GM23338 (cell line): ENCODE measurements around the gene HHAT. TPM values are rescaled to one million over a fixed set of nuclear protein-coding genes. Genes with fewer than 3 reads are reported as not detected.
"Not testable (repeated sequence)": the region's sequence is repeated elsewhere in the genome, so short reads cannot be mapped to it uniquely, and the experiment has no call there.

ENCODE experiments used
- ATAC-seq: fragments of 200-7000 bp; cut with Tn5 transposase; 3 replicates; pipeline ENCODE4 v1.9.1; 2020
- DNase-seq: peaks from one replicate; pipeline ENCODE4 v3.0.0-alpha.2; 2015; ENCODE audit warnings: low spot score
- H2AFZ ChIP-seq: fragments of 200-600 bp; sonication (generic); 2 replicates; pipeline ENCODE4 v1.8.0; 2016; ENCODE audit warnings: antibody characterized with exemption, mild to moderate bottlenecking, moderate library complexity
- H3F3A ChIP-seq: fragments of 200-600 bp; sonication (generic); replicated peaks from 2 replicates; pipeline ENCODE4 v1.8.0; 2017; ENCODE audit warnings: antibody characterized with exemption, mixed run types, low read depth
- H3K27ac ChIP-seq: fragments of 200-600 bp; sonication (generic); 2 replicates; pipeline ENCODE4 v1.6.1; 2016; ENCODE audit warnings: low read depth
- H3K27me3 ChIP-seq: fragments of 200-600 bp; sonication (generic); 2 replicates; pipeline ENCODE4 v1.8.0; 2016; ENCODE audit warnings: mild to moderate bottlenecking, mixed run types, moderate library complexity; ENCODE audit not compliant: insufficient read depth
- H3K36me3 ChIP-seq: fragments of 200-600 bp; sonication (generic); 2 replicates; pipeline ENCODE4 v1.8.0; 2016; ENCODE audit warnings: mild to moderate bottlenecking; ENCODE audit not compliant: insufficient read depth
- H3K4me1 ChIP-seq: fragments of 200-600 bp; sonication (generic); 2 replicates; pipeline ENCODE4 v1.8.0; 2016; ENCODE audit warnings: mild to moderate bottlenecking, moderate library complexity; ENCODE audit not compliant: insufficient read depth
- H3K4me2 ChIP-seq: fragments of 200-600 bp; sonication (generic); 2 replicates; pipeline ENCODE4 v1.7.1; 2017; ENCODE audit warnings: mixed run types
- H3K4me3 ChIP-seq: fragments of 200-600 bp; sonication (generic); 2 replicates; pipeline ENCODE4 v1.6.1; 2016; ENCODE audit warnings: mixed run types
- H3K79me2 ChIP-seq: fragments of 200-600 bp; sonication (generic); replicated peaks from 2 replicates; pipeline ENCODE4 v1.8.0; 2017; ENCODE audit warnings: mild to moderate bottlenecking; ENCODE audit not compliant: insufficient read depth
- H3K9me2 ChIP-seq: fragments of 200-600 bp; sonication (generic); 2 replicates; pipeline ENCODE4 v1.8.0; 2017; ENCODE audit not compliant: insufficient read depth
- H4K20me1 ChIP-seq: fragments of 200-600 bp; sonication (generic); replicated peaks from 2 replicates; pipeline ENCODE4 v1.8.0; 2017; ENCODE audit warnings: mild to moderate bottlenecking; ENCODE audit not compliant: insufficient read depth
- H3K27ac Mint-ChIP-seq: 2 replicates; pipeline ENCODE4 v1.8.0; 2020; ENCODE audit warnings: inconsistent platforms, mild to moderate bottlenecking, moderate library complexity, mixed read lengths
- H3K27me3 Mint-ChIP-seq: 3 replicates; pipeline ENCODE4 v1.8.0; 2022; ENCODE audit warnings: low read depth, mild to moderate bottlenecking, moderate library complexity, mixed read lengths, inconsistent platforms; ENCODE audit not compliant: insufficient read depth, poor library complexity
- H3K36me3 Mint-ChIP-seq: 3 replicates; pipeline ENCODE4 v1.8.0; 2021; ENCODE audit warnings: low read depth, mild to moderate bottlenecking, inconsistent platforms, moderate library complexity, mixed read lengths
- H3K4me1 Mint-ChIP-seq: 3 replicates; pipeline ENCODE4 v1.8.0; 2020; ENCODE audit warnings: mild to moderate bottlenecking, inconsistent platforms, mixed read lengths
- H3K4me3 Mint-ChIP-seq: 3 replicates; pipeline ENCODE4 v1.8.0; 2021; ENCODE audit warnings: moderate library complexity, mild to moderate bottlenecking, inconsistent platforms, mixed read lengths
- H3K9me3 Mint-ChIP-seq: 3 replicates; pipeline ENCODE4 v1.8.0; 2020; ENCODE audit warnings: moderate library complexity, mild to moderate bottlenecking, inconsistent platforms, mixed read lengths
- CREB1 ChIP-seq: fragments of 250-450 bp; sonication (Bioruptor Pico); IDR thresholded peaks from 2 replicates; pipeline ENCODE4 v1.5.0; 2020; ENCODE audit warnings: low read depth, mild to moderate bottlenecking, moderate library complexity
- CTCF ChIP-seq, 2 experiments: fragments of 200-600 bp in 1 of 2; sonication (generic) in 1 of 2; conservative IDR thresholded peaks; 2 replicates each; pipeline versions ENCODE4 v1.5.1 to v1.6.1; 2016 to 2017; ENCODE audit warnings: antibody characterized with exemption in 2 of 2, low read depth in 2 of 2, mild to moderate bottlenecking in 2 of 2, moderate library complexity in 1 of 2
- ETS1 ChIP-seq: IDR thresholded peaks from 2 replicates; pipeline ENCODE4 v1.6.1; 2016; ENCODE audit warnings: antibody characterized with exemption
- EZH2 ChIP-seq: fragments of 200-600 bp; sonication (generic); IDR thresholded peaks from one replicate; pipeline ENCODE4 v1.8.0; 2017; ENCODE audit warnings: antibody characterized with exemption, mild to moderate bottlenecking, low read depth; ENCODE audit not compliant: unreplicated experiment
- EZH2phosphoT487 ChIP-seq: fragments of 200-600 bp; sonication (generic); IDR thresholded peaks from one replicate; pipeline ENCODE4 v1.8.1; 2018; ENCODE audit warnings: antibody characterized with exemption; ENCODE audit not compliant: unreplicated experiment
- JUNB ChIP-seq: IDR thresholded peaks from one replicate; pipeline ENCODE4 v1.6.1; 2016; ENCODE audit warnings: antibody characterized with exemption; ENCODE audit not compliant: unreplicated experiment
- NANOG ChIP-seq: IDR thresholded peaks from 2 replicates; pipeline ENCODE4 v1.6.1; 2016; ENCODE audit warnings: antibody characterized with exemption, borderline replicate concordance
- POLR2AphosphoS5 ChIP-seq: IDR thresholded peaks from 2 replicates; pipeline ENCODE4 v1.6.1; 2016; ENCODE audit warnings: antibody characterized with exemption, low read depth
- REST ChIP-seq: IDR thresholded peaks from one replicate; pipeline ENCODE4 v1.6.1; 2018; ENCODE audit warnings: antibody characterized with exemption; ENCODE audit not compliant: unreplicated experiment
- STAT1 ChIP-seq: IDR thresholded peaks from one replicate; pipeline ENCODE4 v1.6.1; 2016; ENCODE audit warnings: antibody characterized with exemption; ENCODE audit not compliant: unreplicated experiment
- ZNF331 ChIP-seq: fragments of 250-450 bp; sonication (Bioruptor Pico); IDR thresholded peaks from 2 replicates; pipeline ENCODE4 v1.5.0; 2020; ENCODE audit warnings: low read depth, mild to moderate bottlenecking, moderate library complexity
- polyA plus RNA-seq: library from polyadenylated mRNA; unstranded; fragments of >200 nt; fragmentation: Nextera tagmentation; extraction: Ambion mirVana; gene quantifications from 2 replicates; pipeline ENCODE4 v1.2.1, GENCODE V29; 2016
- total RNA-seq: library from RNA; depleted of rRNA; stranded (reverse); fragments of >200 nt; shearing (Covaris generic); gene quantifications from 2 replicates; pipeline ENCODE4 v1.2.3, GENCODE V29; 2014

The HHAT gene
- total and polyA plus RNA-seq, 2 experiments from 2014 or later: 0.11 to 0.66 TPM

- not testable (repeated sequence) for DNase-seq, H3K27me3 ChIP-seq, H3K79me2 ChIP-seq, H3K27ac Mint-ChIP-seq, ATAC-seq, H3K4me3 Mint-ChIP-seq, H3K27me3 Mint-ChIP-seq, H3K4me2 ChIP-seq, H3K27ac ChIP-seq, H3K4me3 ChIP-seq, H3F3A ChIP-seq, H3K36me3 ChIP-seq, H2AFZ ChIP-seq, H4K20me1 ChIP-seq, H3K9me3 Mint-ChIP-seq, H3K9me2 ChIP-seq, H3K36me3 Mint-ChIP-seq
- peaks cover 15% of the 10 kb centered on the region for H3K4me1 ChIP-seq
- H3K4me1 Mint-ChIP-seq: peaks cover 16% of the 10 kb centered on the region
These were observed 25.6 kb downstream of the HHAT start for GRCh38 chr1:210354305-210354704.

- no peaks in the 10 kb centered on the region for H3K9me2 ChIP-seq
- H3K4me3 Mint-ChIP-seq: 0 out of 3 replicates have a peak overlapping the region, but pooled peaks have one; percentile 21
- H3K27ac ChIP-seq: no peak overlapping the region
- peaks cover 21% of the 10 kb centered on the region for H3K4me1 Mint-ChIP-seq
- H3K79me2 ChIP-seq: no peaks in the 10 kb centered on the region
- no peaks in the 10 kb centered on the region for H3K27me3 ChIP-seq
- no peaks in the 10 kb centered on the region for H3K9me3 Mint-ChIP-seq
- peak overlapping the region; percentile 20; the same call in 1 of the 2 replicates for H3K4me3 ChIP-seq
- ATAC-seq (peak; percentile 60), DNase-seq (peak; percentile 35)
- no peak overlapping the region for H2AFZ ChIP-seq
- H4K20me1 ChIP-seq: no peaks in the 10 kb centered on the region
- H3K27ac Mint-ChIP-seq: no peak overlapping the region
- H3K27me3 Mint-ChIP-seq: peaks cover 4% of the 10 kb centered on the region
- H3K36me3 ChIP-seq: no peaks in the 10 kb centered on the region
- H3K4me2 ChIP-seq: peak overlapping the region; percentile 68
- H3F3A ChIP-seq: no peaks in the 10 kb centered on the region
- peaks cover 17% of the 10 kb centered on the region for H3K4me1 ChIP-seq
- H3K36me3 Mint-ChIP-seq: no peaks in the 10 kb centered on the region
- TF ChIP-seq POLR2AphosphoS5 (no peak), EZH2phosphoT487 (no peak), JUNB (no peak), NANOG (peak; percentile 80), EZH2 (no peak), REST (no peak)
These were observed 29.9 kb downstream of the HHAT start for GRCh38 chr1:210358626-210359025.

- Histone ChIP-seq H3K36me3 (no peaks in the 10 kb centered on the region), H3F3A (no peaks in the 10 kb centered on the region), H3K79me2 (no peaks in the 10 kb centered on the region), H3K27ac (no peak overlapping the region), H3K4me1 (peaks cover 17% of the 10 kb centered on the region), H4K20me1 (no peaks in the 10 kb centered on the region), H3K9me2 (no peaks in the 10 kb centered on the region), H3K4me2 (peak overlapping the region; percentile 68), H2AFZ (no peak overlapping the region), H3K4me3 (no peak overlapping the region), H3K27me3 (no peaks in the 10 kb centered on the region)
- Mint-ChIP-seq H3K27ac (no peak overlapping the region), H3K27me3 (peaks cover 4% of the 10 kb centered on the region), H3K36me3 (no peaks in the 10 kb centered on the region), H3K4me1 (peaks cover 26% of the 10 kb centered on the region), H3K4me3 (no peak overlapping the region), H3K9me3 (no peaks in the 10 kb centered on the region)
- ATAC-seq (no peak), DNase-seq (no peak)
- TF ChIP-seq EZH2 (no peak), NANOG (no peak), ZNF331 (no peak), STAT1 (no peak), CTCF (conservative IDR thresholded peaks at IDR 0.05; ENCODE audit: low read depth in 2 of 2) (no peak), CREB1 (no peak), ETS1 (no peak), EZH2phosphoT487 (no peak), JUNB (no peak)
These were observed 30.6 kb downstream of the HHAT start for GRCh38 chr1:210359255-210359654.
